OCI-LY1 (cell line): Measurements from ENCODE around the gene TPCN1.

Source experiments
- H2AFZ ChIP-seq: fragments of 200-600 bp; sonication (generic), shearing (Covaris generic); 2 replicates; pipeline ENCODE4 v1.6.0; 2014; ENCODE audit warnings: antibody characterized with exemption, mild to moderate bottlenecking, low read length
- H3F3A ChIP-seq: fragments of 200-600 bp; sonication (generic), shearing (Covaris generic); 2 replicates; pipeline ENCODE4 v1.6.0; 2014; ENCODE audit warnings: mild to moderate bottlenecking, antibody characterized with exemption, low read length, moderate library complexity; ENCODE audit not compliant: insufficient read depth
- H3K27ac ChIP-seq: fragments of 200-600 bp; sonication (generic); 2 replicates; pipeline ENCODE4 v1.5.1; 2014; ENCODE audit warnings: low read length, mixed run types, mild to moderate bottlenecking, low read depth; ENCODE audit not compliant: poor library complexity, severe bottlenecking
- H3K27me3 ChIP-seq: fragments of 200-600 bp; sonication (generic); 2 replicates; pipeline ENCODE4 v1.6.0; 2014; ENCODE audit warnings: antibody characterized with exemption, mild to moderate bottlenecking, low read length, moderate library complexity; ENCODE audit not compliant: insufficient read depth
- H3K36me3 ChIP-seq: fragments of 200-600 bp; sonication (generic); 2 replicates; pipeline ENCODE4 v1.6.1; 2014; ENCODE audit warnings: mild to moderate bottlenecking, antibody characterized with exemption, low read length, moderate library complexity, mixed read lengths; ENCODE audit not compliant: insufficient read depth
- H3K4me1 ChIP-seq: fragments of 200-600 bp; sonication (generic); 2 replicates; pipeline ENCODE4 v1.5.1; 2014; ENCODE audit warnings: mild to moderate bottlenecking, low read length, moderate library complexity; ENCODE audit not compliant: insufficient read depth, severe bottlenecking
- H3K4me2 ChIP-seq: fragments of 200-600 bp; sonication (generic), shearing (Covaris generic); 2 replicates; pipeline ENCODE4 v1.6.1; 2014; ENCODE audit warnings: low read length
- H3K4me3 ChIP-seq: fragments of 200-600 bp; sonication (generic); 2 replicates; pipeline ENCODE4 v1.5.1; 2014; ENCODE audit warnings: low read length, low read depth, mild to moderate bottlenecking, mixed read lengths; ENCODE audit not compliant: poor library complexity, severe bottlenecking
- H3K79me2 ChIP-seq: fragments of 200-600 bp; shearing (Covaris generic); 2 replicates; pipeline ENCODE4 v1.6.1; 2016; ENCODE audit warnings: mixed run types, low read length, mixed read lengths; ENCODE audit not compliant: insufficient read depth
- H3K9ac ChIP-seq: fragments of 200-600 bp; sonication (generic), shearing (Covaris generic); 2 replicates; pipeline ENCODE4 v1.6.1; 2014; ENCODE audit warnings: mild to moderate bottlenecking, low read length, mixed read lengths
- H3K9me2 ChIP-seq: fragments of 200-600 bp; sonication (generic), shearing (Covaris generic); 2 replicates; pipeline ENCODE4 v1.6.1; 2014; ENCODE audit warnings: low read depth, mild to moderate bottlenecking, low read length, mixed read lengths
- H3K9me3 ChIP-seq: fragments of 200-600 bp; shearing (Covaris generic); 2 replicates; pipeline ENCODE4 v1.6.1; 2014; ENCODE audit warnings: low read length, mixed read lengths
- H4K20me1 ChIP-seq: fragments of 200-600 bp; sonication (generic), shearing (Covaris generic); 2 replicates; pipeline ENCODE4 v1.6.0; 2016; ENCODE audit warnings: mild to moderate bottlenecking, low read length; ENCODE audit not compliant: insufficient read depth
- EZH2 ChIP-seq: fragments of 200-600 bp; sonication (generic), shearing (Covaris generic); IDR thresholded peaks from 2 replicates; pipeline ENCODE4 v1.8.0; 2017; ENCODE audit warnings: borderline replicate concordance, mixed run types, mild to moderate bottlenecking, antibody characterized with exemption, low read length, moderate library complexity, mixed read lengths
- TF ChIP-seq, protein P1 (sequence below): fragments of 200-600 bp; sonication (generic), shearing (Covaris generic); IDR thresholded peaks from 2 replicates; pipeline ENCODE4 v1.5.1; 2017; ENCODE audit warnings: mild to moderate bottlenecking, antibody characterized with exemption, low read length, moderate library complexity, mixed read lengths

TPCN1 gene

DNA sequence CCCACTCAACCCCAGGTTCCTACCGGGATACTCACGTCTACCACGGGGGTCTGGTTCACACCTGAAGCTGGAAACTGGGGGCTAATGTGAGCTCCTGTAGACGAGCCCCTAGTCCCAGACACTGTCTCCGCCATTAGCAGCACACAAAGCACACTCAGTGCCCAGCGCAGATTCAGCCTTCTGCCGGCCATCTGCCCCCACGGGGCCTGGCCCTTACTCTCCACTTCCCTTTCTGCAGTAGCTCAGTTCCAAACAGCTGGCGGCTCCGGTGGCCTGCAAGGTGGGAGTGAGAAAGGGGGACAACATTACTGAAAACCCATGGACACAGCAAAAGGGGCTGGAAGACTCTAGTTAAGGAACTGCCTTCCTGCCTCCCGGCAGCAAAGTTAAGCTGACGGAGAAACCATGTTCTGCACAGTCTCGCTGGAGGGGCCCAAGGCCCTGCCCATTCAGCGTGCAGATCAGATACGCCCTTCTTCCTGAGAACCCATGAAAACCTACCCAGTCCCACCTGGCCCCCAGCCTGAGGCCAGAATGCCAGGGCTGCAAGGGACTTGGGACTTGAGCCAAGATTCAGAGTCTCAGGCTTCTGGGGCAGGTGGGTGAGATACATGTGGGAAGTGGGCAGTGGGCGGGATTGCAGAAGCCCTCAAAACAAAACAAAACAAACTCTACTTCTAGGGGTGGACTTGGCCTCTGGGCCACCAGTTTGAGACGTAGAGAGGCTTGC, 111.6 kb downstream of the TPCN1 start:
- Histone ChIP-seq H2AFZ (no peak overlapping the region), H4K20me1 (no peaks in the 10 kb centered on the region), H3K4me3 (peak overlapping the region; percentile 89), H3K9ac (peak overlapping the region; percentile 84; the same call in 1 of the 2 replicates), H3K4me1 (peaks cover 29% of the 10 kb centered on the region), H3K79me2 (no peaks in the 10 kb centered on the region), H3K27me3 (no peaks in the 10 kb centered on the region), H3F3A (no peaks in the 10 kb centered on the region), H3K9me2 (no peaks in the 10 kb centered on the region), H3K27ac (peak overlapping the region; percentile 54), H3K4me2 (peak overlapping the region; percentile 92), H3K9me3 (no peaks in the 10 kb centered on the region), H3K36me3 (peaks cover 33% of the 10 kb centered on the region; the same call in 1 of the 2 replicates)
- TF ChIP-seq, protein P1, sequence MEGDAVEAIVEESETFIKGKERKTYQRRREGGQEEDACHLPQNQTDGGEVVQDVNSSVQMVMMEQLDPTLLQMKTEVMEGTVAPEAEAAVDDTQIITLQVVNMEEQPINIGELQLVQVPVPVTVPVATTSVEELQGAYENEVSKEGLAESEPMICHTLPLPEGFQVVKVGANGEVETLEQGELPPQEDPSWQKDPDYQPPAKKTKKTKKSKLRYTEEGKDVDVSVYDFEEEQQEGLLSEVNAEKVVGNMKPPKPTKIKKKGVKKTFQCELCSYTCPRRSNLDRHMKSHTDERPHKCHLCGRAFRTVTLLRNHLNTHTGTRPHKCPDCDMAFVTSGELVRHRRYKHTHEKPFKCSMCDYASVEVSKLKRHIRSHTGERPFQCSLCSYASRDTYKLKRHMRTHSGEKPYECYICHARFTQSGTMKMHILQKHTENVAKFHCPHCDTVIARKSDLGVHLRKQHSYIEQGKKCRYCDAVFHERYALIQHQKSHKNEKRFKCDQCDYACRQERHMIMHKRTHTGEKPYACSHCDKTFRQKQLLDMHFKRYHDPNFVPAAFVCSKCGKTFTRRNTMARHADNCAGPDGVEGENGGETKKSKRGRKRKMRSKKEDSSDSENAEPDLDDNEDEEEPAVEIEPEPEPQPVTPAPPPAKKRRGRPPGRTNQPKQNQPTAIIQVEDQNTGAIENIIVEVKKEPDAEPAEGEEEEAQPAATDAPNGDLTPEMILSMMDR = no peak
- TF ChIP-seq EZH2 = no peak

DNA sequence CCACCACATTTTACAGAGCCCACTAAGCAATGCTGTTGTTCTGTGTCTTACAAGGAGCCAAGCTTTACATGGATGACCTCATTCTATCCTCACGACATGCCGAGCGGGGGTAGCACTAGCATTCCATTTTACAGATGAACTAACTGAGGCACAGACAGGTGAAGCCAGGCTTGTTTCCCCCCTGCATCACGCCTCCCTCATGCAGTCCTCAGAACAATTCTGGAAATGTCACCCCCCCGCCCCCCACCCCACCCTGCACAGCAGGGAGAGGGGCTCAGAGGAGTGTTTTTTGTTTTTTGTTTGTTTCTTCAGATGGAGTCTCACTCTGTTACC, 112.1 kb downstream of the TPCN1 start:
- Histone ChIP-seq H3F3A (no peaks in the 10 kb centered on the region), H3K27me3 (no peaks in the 10 kb centered on the region), H3K9ac (peak overlapping the region; percentile 84; the same call in 1 of the 2 replicates), H3K36me3 (peaks cover 29% of the 10 kb centered on the region; the same call in 1 of the 2 replicates), H4K20me1 (no peaks in the 10 kb centered on the region), H3K9me2 (no peaks in the 10 kb centered on the region), H3K4me3 (peak overlapping the region; percentile 89), H2AFZ (no peak overlapping the region), H3K27ac (peak overlapping the region; percentile 54), H3K4me1 (peaks cover 29% of the 10 kb centered on the region), H3K4me2 (peak overlapping the region; percentile 92), H3K79me2 (no peaks in the 10 kb centered on the region), H3K9me3 (no peaks in the 10 kb centered on the region)
- TF ChIP-seq, protein P1 = no peak

DNA sequence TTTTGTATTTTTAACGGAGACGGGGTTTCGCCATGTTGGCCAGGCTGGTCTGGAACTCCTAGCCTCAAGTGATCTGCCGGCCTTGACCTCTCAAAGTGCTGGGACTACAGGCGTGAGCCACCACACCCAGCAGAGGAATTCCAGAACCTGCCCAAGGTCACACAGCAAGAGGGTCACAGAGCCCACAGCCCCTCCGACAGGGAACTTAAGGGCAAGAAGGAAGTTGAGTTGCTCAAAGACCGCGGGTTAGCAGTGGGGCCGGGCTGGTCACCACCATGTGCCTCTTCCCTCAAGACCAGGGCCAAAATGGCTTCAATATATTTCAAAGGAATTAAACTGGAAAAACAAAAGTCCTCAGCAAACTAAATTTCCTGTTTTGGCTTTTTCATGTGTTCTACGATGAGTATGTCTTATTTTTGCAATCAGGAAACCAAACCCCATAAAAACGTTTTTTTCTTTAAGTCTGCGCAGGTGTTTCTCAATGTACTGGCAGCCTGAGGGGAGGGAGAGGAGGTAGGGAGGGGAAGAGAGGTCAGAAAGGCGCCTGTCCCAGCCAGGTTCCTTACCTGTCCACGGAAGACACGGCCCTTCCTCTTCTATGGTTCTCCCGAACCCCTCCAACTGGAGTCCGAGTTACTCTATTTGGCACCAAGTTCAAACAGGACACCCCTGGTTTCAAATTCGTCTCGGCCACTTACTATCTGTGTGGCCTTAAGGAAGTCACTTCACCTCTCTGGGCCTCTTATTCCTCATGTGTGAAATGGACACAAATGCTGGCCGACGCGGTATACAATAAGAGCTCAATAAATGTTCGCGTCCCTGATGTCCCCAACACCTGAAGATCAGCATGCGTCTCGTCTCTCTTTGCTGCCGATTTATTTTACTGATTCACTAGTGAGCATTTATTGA, 112.9 kb downstream of the TPCN1 start:
- Histone ChIP-seq H3K27ac (peak overlapping the region; percentile 54), H3K4me1 (peaks cover 29% of the 10 kb centered on the region), H3K4me3 (peak overlapping the region; percentile 89), H3K36me3 (peaks cover 23% of the 10 kb centered on the region; the same call in 1 of the 2 replicates), H3K27me3 (no peaks in the 10 kb centered on the region), H4K20me1 (no peaks in the 10 kb centered on the region), H3K9me2 (no peaks in the 10 kb centered on the region), H3K79me2 (no peaks in the 10 kb centered on the region), H3K9ac (peak overlapping the region; percentile 84), H3K4me2 (peak overlapping the region; percentile 92), H3K9me3 (no peaks in the 10 kb centered on the region), H3F3A (no peaks in the 10 kb centered on the region), H2AFZ (no peak overlapping the region)
- TF ChIP-seq, protein P1 = no peak
- TF ChIP-seq EZH2 = no peak
